Activated CD8-positive, alpha-beta memory T cell treated with anti-CD3 and anti-CD28 coated beads, Interleukin-2, amount 50 U/mL, for 4 hours (primary cell): Measurements from ENCODE around the gene DOK1.

Source experiments
- DNase-seq: peaks from one replicate; pipeline ENCODE4 v3.0.0-alpha.2; 2020

DOK1 gene

DNA sequence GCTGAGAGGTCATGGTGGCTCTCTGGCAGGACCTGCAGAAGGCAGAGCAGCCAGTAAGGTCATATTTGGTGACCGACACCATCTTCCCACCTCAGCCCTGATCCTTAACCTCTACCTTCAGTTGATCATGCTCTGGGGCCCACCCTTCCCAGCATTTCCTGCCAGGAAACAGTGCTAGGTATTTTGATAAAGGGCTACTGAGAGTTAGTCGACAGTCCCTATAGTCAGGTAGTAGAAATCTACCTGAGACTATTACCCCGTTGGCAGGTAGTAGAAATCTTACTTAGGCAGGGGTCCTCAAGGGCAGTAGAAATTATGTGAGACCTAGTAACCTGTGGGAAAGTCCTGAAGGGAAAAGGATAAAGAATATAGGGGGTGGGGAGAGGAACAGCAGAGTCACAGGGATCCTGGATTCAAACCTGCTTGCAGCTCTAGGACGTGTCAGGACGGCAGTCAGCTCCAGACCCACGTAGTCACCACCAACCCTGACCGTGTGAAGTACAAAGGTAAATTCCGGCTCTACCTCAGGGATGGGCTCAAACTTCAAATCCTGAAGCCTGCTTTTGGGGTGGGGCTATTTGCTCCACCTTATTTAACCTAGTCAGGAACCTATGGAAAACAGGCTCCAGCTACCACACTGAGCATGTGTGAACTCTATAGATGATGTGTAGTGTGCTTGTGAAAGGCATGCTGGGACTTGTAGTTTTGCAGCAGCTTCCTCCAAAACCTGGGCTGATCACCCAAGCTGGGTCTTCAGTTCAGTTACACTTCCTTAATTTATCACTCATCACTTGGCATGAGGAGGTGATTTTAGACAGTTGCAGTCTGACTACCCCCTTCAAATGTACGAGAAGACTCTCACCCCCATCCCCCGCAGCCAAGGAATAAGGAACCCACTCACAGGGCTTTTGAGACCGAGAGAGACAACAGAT, 28.5 kb upstream of the DOK1 start, which contains the start of gene DQX1:
DQX1 (minus strand) TSS at position 515 of the 932 bp plus-strand sequence; CDS start at position 13, 502 bp downstream.
- DNase-seq: no peak

DNA sequence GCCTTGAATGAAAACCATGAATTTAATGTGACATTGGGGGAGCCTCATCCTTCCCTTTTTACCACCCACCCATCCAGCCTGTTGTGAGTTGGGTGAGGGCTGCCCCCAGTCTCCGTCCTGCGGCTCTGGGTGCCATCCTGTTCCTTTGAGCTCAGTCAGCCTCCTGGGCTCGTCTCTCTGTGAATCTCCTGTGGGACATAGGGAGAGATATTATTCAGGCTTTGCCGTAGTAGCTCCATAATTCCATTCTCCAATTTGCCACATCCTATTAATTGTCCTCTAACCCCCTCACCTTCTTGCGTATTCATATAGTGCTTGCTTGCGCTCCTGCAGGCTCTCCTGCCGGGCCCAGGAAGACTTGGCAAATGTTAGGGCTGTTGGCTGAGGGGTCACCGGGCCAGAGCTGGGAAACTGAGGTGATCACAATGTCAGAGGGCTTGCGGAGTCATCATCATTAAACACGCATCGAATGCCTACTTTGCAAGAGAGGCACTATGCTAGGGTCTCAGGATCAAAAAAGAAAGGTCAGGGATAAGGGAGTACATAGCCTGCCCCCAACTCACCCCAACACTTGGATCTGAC, 27.8 kb upstream of the DOK1 start:
- no peak for DNase-seq

DNA sequence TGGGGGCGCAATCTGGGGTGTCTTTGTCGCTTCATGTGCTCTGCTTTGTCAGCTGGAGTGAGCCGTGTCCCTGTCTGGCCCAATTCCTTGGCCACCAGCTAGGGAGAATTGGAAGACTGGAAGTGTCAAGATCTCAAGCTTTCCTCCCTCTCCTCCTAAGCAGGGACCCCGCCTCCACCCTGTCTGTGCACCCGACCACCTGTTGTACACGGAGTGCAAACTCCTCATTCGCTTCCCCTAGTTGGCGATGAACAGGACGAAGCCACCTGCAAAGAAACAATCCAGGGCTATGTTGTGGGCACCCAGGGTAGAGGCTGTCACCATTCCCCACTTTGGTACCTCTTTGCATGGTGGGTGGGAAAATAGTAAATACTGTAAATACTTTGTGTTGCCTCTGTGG, 26.8 kb upstream of the DOK1 start:
- no peak for DNase-seq

GRCh38 chr2:74528600-74529356, 25.7 kb upstream of the DOK1 start:
- peak; percentile 34 for DNase-seq

- peak; percentile 85 for DNase-seq
Measured at GRCh38 chr2:74529357-74530238, 24.9 kb upstream of the DOK1 start, which contains the start of the genes AUP1 and HTRA2. Gene AUP1, minus strand, starts transcription at chr2:74529706. Its CDS starts 77 bp downstream, at chr2:74529629. Gene HTRA2, plus strand, starts transcription at chr2:74529933. Its CDS starts 74 bp downstream, at chr2:74530007.

DNA sequence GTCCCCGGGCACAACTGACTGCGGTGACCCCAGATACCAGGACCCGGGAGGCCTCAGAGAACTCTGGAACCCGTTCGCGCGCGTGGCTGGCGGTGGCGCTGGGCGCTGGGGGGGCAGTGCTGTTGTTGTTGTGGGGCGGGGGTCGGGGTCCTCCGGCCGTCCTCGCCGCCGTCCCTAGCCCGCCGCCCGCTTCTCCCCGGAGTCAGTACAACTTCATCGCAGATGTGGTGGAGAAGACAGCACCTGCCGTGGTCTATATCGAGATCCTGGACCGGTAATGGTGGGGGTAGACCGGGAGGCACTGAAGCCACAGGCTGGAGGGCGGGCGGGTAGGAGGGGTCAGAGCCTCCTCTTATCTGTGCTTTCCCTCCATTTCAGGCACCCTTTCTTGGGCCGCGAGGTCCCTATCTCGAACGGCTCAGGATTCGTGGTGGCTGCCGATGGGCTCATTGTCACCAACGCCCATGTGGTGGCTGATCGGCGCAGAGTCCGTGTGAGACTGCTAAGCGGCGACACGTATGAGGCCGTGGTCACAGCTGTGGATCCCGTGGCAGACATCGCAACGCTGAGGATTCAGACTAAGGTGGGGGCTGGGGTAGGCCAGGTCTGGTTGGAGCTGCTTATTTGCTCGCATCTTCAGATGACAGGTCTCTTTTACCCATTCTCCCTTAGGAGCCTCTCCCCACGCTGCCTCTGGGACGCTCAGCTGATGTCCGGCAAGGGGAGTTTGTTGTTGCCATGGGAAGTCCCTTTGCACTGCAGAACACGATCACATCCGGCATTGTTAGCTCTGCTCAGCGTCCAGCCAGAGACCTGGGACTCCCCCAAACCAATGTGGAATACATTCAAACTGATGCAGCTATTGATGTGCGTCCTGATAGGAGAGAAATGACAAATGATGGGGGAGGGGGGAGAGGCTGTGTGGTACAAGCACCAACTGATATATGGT, 24.0 kb upstream of the DOK1 start:
- peak; percentile 43 for DNase-seq

DNA sequence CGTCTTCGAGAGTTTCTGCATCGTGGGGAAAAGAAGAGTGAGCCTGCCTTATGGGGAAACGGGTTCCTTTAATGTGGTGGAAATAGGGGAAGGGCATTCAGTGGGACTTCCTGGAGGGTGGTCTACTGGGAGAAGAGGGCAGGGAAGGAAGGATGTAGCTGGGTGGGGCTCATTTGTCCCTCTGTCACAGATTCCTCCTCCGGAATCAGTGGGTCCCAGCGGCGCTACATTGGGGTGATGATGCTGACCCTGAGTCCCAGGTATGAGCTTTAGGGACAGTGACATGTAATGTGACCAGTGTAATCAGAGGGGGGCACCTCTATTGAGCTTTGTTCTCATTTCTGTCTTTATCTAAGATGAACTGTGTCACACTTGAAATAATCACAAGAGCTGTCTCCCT, 22.9 kb upstream of the DOK1 start:
- no peak for DNase-seq

DNA sequence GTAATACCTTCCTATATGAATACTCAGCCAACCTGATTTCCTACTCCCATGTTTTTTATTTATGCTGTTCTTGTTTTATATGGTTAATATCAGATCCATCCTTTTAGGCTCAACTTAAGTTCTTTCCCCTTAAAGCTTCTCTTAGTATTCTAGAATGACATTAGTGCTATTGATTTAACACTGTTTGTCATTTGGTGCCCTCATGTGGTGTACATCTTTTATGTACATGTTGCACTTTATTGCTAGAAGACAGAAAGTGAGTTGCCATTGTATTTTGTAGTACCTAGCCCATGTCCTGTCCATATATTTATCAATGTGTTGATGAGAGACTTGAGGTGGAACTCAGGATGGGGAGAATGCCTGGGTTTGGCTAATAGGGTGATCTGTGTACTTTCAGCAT, 22.3 kb upstream of the DOK1 start:
- no peak for DNase-seq

DNA sequence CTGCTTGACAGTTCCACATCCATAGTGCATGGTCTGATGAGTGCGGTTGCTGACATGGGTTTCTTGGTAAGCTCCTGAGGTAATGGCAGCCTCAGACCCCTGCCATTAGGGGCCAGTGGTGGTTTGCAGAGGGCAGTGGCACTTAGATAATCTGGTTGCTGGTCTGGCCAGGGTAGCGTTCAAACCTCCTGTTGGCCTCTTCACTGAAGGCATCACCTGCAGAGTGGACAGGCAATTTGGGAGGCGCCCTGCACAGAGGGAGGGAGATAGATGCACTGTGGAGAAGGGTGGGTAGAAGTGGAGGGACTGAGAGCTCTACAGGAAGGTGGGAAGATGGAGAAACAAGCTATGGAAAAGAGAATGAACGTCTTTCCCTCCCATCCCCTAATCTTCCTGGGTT, 21.1 kb upstream of the DOK1 start:
- no peak for DNase-seq

GRCh38 chr2:74534411-74534810, 20.1 kb upstream of the DOK1 start:
- no peak for DNase-seq

- no peak for DNase-seq
Measured at GRCh38 chr2:74535440-74535965, 19.0 kb upstream of the DOK1 start.

DNA sequence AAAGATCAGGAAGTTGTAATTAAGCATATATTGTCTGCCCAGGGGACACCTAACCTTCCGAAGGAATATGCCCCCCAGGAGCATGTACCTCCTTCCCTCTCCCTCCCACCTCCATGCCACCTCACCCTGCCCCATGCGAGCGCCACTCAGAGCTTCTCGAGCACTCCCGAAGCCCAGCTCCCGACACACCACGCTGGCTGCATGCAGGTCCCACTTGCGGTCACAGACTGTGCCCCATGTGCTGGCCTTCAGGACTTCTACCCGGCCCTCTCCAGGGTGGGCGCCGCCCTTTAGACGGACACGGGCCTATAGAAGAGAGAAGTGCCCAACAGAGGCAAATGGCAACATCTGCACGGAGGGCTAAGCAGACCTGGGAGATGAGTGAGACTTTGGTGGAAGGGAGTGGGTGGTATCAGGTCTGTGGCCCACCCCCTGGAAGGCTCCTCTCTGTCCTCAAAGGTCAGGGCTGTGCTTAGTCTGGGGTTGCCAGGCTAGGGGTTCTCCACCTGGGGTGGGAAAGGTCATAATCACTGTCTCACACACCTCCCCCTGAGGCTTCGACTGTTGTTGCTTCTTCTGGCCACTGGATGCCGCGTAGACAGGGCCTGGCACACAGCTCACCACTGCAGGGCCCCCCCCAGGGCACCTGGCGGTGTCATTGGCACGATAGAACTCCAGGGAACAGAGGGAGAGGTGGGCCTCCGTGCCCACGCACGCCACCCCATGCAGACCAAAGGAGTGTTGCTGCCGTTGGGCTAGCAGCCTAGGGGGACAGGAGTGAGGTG, 18.2 kb upstream of the DOK1 start:
- DNase-seq: no peak

- no peak for DNase-seq
Measured at GRCh38 chr2:74537140-74537539, 17.4 kb upstream of the DOK1 start.

- DNase-seq: no peak
Measured at GRCh38 chr2:74538881-74539339, 15.6 kb upstream of the DOK1 start.

DNA sequence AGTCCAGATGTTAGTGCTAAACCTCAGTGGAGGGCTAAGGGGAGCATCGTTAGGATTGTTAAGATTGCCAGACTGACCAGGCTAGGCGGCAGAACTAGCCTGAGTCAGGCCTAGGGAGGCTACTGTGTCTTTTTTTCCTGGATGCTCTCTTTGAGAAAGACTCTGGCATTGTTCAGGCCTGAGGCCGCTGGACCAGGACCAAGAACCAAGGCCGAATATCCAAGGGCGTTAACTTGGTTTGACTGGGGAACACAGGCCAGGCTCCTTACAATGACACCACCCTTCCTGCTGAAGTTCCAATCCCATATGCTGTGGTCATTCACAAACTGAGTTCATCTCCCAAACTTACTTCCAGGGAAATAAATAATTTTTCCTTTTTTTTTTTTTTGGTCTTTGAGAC, 14.2 kb upstream of the DOK1 start:
- no peak for DNase-seq

DNA sequence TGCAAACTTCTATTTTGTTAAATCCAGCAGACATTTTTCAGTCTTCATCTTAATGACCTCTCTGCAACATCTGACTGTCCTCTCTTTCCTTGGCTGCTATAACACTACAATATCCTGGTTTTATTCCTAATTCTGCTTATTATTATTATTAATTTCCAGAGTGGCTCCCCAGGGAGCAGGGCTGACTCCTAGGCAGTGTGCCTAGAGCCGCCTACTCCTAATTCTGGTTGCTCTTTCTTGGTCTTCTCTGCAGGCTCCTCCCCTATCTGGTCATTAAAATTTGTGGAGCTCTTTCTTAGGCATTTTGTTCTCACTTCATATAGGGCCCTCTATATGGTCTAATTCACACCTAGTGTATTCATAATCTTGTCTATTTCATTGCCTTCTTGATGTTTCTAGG, 11.5 kb upstream of the DOK1 start:
- DNase-seq: no peak

DNA sequence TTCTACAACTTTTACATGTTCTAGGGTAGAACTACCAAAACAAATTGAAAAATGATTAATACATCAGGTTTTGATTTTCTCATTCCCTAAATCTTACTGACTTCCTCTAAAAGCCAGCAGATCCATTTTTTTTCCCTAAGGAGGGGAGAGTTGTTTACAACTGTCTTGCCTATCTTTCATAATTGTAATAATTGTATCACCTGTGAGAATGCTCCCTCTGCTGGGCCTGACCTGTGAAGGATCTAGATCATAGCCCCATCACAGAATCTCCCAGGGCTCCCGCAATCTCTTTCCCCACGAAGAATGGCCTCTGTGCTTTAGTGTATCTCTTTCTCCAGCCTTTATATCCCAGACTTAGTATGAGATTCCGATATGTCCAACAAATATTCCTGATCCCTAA, 9.9 kb upstream of the DOK1 start:
- no peak for DNase-seq

DNA sequence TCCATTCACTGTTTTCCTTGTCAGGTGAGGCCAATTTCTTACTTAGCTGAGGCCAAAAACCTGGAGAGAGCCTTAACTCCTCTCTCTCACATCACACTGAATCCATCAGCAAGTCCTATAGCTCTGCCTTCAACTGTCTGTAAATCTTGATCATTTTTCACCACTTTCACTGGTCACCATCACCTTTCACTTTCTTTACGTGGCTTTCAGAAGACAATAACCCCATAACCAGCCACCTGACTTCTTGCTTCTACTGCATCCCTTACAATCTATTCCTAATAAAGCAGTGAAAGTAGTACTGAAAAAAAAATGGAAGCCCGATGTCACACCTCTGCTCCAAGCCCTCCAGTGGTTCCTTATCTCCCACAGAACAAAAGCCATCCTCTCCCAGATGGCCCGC, 8.5 kb upstream of the DOK1 start:
- DNase-seq: no peak

DNA sequence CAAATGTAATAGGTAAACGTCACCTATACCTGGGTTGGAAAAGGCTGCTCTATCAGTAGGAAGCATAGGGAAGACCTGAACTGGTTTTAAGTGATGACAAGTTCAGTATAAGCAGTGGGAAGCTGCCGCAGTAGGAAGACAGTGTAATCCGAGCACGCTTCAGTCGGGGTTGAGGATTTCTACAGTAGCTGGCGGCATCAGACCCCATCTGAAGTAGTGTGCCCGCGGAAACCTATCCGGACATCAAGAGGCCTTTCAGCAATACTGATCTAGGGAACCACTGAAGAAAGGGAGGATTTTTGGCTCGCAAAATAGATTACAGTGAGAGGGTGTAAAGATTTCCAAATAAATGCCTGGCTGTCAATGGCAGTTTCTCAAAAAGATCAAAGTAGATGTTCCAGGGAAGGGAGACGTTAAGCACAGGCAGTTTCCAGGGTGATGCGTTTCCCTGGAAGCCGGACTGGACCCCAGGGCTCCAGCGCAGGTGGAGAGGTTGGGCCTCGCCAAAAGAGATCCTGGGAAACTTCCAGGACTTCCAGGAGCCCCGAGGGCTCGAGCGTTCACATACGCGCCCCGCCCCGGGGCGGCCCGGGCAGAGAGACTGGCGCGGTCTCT, 6.1 kb upstream of the DOK1 start:
- no peak for DNase-seq
